IPS-NIHi11 (cell line): ENCODE measurements around the gene PALLD.
"Not testable (repeated sequence)": the region's sequence is repeated elsewhere in the genome, so short reads cannot be mapped to it uniquely, and the experiment has no call there.

Source experiments
- DNase-seq: peaks from one replicate; pipeline ENCODE4 v3.0.0; 2012; ENCODE audit warnings: mixed read lengths, low spot score

Gene PALLD

GRCh38 chr4:168797194-168797593 is 300.3 kb downstream of the PALLD start:
- DNase-seq: no peak

- no peak for DNase-seq
Measured at GRCh38 chr4:168797738-168798375, 301.0 kb downstream of the PALLD start.

- DNase-seq: no peak
Measured at GRCh38 chr4:168800926-168801325, 304.1 kb downstream of the PALLD start.

GRCh38 chr4:168802222-168802621 is 305.4 kb downstream of the PALLD start:
- DNase-seq: no peak

- DNase-seq: not testable (repeated sequence)
Measured at GRCh38 chr4:168803052-168803451, 306.2 kb downstream of the PALLD start.

- peak; percentile 57 for DNase-seq
Measured at GRCh38 chr4:168803732-168804131, 306.9 kb downstream of the PALLD start.

GRCh38 chr4:168804146-168804545 is 307.3 kb downstream of the PALLD start:
- DNase-seq: no peak

- no peak for DNase-seq
Measured at GRCh38 chr4:168805341-168805740, 308.5 kb downstream of the PALLD start.

- not testable (repeated sequence) for DNase-seq
Measured at GRCh38 chr4:168806247-168806646, 309.4 kb downstream of the PALLD start.

GRCh38 chr4:168811207-168811606 is 314.4 kb downstream of the PALLD start:
- no peak for DNase-seq

GRCh38 chr4:168811786-168812651 is 315.2 kb downstream of the PALLD start:
- no peak for DNase-seq

GRCh38 chr4:168812806-168813205 is 316.0 kb downstream of the PALLD start:
- no peak for DNase-seq

- DNase-seq: no peak
Measured at GRCh38 chr4:168813890-168814289, 317.0 kb downstream of the PALLD start.

GRCh38 chr4:168815379-168816345 is 318.8 kb downstream of the PALLD start:
- DNase-seq: no peak

GRCh38 chr4:168817370-168817769 is 320.5 kb downstream of the PALLD start:
- no peak for DNase-seq

GRCh38 chr4:168822481-168822880 is 325.6 kb downstream of the PALLD start:
- DNase-seq: no peak

GRCh38 chr4:168825975-168826374 is 329.1 kb downstream of the PALLD start:
- no peak for DNase-seq

GRCh38 chr4:168826620-168827019 is 329.8 kb downstream of the PALLD start:
- no peak for DNase-seq

- DNase-seq: no peak
Measured at GRCh38 chr4:168830777-168831512, 334.1 kb downstream of the PALLD start.

GRCh38 chr4:168831585-168831918 is 334.7 kb downstream of the PALLD start:
- no peak for DNase-seq

GRCh38 chr4:168831919-168832762 is 335.3 kb downstream of the PALLD start:
- DNase-seq: peak; percentile 87
